NCI-H1436 (cell line): ENCODE results near the gene ROGDI.
A peak's percentile ranks its signal among the peaks of the same experiment; 100 is the strongest.
"Not testable (repeated sequence)": the region's sequence is repeated elsewhere in the genome, so short reads cannot be mapped to it uniquely, and the experiment has no call there.

Experiments
- DNase-seq: peaks from one replicate; lab custom pipeline; 2025; lab: John Stamatoyannopoulos, UW

ROGDI gene

GRCh38 chr16:4790871-4791270, 11.6 kb downstream of the ROGDI start:
- DNase-seq: no peak

GRCh38 chr16:4790261-4790660, 12.2 kb downstream of the ROGDI start:
- no peak for DNase-seq

- no peak for DNase-seq
These were observed 13.5 kb downstream of the ROGDI start for GRCh38 chr16:4788910-4789309.

DNA sequence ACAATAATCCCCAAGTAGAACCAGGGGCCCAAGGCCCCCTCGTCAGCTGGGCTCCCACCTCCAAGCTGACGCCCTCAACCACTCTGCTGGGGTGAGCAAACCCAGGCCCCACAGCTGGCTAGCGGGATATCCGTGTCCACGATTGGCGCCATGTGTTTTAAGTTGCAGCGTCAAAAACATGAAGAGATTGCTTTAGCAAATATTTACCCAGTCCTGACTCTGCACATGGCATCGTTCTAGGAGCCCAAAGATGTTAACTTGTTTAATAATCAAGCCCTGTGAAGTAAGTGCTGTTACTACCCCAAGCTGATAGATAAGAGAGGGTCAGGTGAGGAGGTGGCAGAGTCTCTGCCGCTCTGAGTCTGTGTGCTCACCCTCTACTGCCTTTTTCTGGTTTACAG, 13.9 kb downstream of the ROGDI start:
- no peak for DNase-seq

DNA sequence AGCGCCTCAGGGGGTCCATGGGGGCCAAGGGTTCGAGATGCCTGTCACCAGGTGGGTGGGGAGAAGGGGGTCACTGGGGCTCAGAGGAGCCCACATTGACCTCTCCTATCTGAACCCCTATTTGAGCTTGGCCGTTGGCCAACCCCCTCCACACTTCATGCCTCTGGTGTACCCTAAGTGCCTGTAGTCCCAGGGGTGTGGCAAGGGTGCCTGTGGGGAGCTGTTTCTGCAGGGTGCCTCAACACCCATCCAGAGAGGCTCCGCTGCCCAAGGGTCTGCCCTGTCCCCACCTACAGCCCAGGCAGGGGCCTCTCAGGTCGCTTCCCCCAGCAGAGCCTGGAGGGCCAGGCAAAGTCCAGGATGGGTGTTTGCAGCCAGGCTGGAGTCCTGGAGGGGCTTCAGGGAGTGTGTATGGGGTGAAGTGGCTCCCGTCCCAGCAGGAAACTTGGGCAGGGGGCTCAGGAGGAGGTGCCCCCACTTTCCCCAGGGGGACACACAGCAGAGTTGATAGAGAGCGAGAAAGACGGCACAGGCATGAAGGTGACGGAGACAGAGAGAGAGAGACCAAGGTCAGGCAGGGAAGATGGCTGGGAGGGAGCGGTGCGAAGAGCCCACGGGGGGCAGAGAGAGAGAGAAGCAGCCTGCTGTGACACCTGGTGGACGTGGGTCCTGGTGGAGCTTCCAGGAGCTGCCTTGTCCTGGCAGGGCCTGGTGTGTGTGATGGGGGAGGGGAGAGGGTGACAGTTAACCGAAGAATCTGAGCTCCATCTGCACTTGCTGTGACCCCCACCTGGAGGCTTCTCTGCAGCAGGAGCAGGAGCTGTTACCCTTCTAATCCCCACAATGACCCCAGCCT, 14.6 kb downstream of the ROGDI start, which contains the start of gene SEPTIN12:
SEPTIN12 (minus strand) TSS at position 719 of the 856 bp plus-strand sequence; CDS start at position 19, 700 bp downstream.
- no peak for DNase-seq

DNA sequence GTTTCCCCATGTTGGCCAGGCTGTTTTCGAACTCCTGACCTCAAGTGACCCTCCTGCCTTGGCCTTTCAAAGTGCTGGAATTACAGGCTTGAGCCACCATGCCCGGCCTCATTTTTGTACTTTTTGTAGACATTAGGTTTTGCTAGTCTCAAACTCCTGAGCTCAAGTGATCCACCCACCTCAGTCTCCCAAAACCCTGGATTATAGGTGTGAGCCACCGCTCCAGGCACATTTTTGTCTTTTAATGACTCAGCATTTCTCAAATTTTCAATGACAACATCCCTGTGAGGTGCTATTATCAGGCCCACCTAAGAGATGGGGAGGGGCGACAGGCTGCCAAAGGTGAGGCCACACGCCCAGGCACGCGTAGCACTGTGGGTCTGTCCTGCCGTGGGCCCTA, 15.4 kb downstream of the ROGDI start:
- no peak for DNase-seq

GRCh38 chr16:4785758-4786433, 16.5 kb downstream of the ROGDI start:
- no peak for DNase-seq

DNA sequence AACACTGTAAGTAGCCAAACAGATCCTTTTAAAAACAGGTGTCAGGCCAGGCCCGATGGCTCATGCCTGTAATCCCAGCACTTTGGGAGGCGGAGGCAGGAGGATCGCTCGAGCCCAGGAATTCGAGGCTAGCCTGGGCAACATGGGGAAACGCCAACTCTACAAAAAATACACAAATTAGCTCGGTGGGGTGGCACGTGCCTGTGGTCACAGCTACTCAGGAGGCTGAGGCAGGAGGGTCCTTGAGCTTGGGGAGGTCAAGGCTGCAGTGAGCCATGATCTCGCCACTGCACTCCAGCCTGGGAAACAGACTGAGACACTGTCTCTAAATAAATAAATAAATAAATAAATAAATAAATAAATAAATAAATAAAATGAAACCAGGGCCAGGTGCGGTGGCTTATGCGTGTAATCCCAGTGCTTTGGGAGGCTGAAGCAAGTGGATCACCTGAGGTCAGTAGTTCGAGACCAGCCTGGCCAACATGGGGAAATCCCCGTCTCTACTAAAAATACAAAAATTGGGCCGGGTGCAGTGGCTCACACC, 17.9 kb downstream of the ROGDI start:
- DNase-seq: not testable (repeated sequence)

- no peak for DNase-seq
These were observed 18.5 kb downstream of the ROGDI start for GRCh38 chr16:4783951-4784336.

DNA sequence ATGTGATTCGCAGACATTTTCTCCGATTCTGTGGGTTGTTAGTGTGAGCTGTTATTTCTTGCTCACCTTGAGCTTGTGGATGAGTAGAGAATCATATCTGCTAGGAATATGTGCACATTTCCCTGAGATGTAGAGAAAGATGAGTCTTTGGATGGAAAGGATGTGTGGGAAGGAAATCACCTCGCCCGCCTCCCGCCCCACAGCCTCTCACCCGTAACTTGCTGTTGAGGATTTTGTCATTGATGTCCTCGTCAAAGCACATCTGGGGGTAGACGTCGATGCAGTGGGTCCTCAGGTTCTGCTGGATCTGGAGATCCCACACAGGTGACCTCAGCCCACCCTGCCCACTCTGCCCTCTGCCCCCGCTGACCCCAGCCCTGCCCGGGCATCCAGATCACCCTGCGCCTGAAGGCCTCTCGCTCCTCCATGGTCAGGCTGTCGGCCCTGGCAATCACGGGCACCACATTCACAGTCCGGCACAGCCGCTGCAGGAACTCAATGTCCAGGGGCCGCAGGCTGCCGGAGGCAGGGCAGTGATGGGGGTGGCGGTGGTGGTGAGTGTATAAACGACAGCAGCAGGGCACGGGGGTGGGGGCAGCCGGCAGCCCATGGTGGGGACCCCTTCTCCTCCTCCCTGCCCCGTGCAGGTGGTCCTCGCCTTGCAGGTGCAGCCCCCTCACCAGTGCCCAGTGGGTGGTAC, 19.0 kb downstream of the ROGDI start:
- no peak for DNase-seq

GRCh38 chr16:4780235-4780634, 22.2 kb downstream of the ROGDI start:
- DNase-seq: no peak

DNA sequence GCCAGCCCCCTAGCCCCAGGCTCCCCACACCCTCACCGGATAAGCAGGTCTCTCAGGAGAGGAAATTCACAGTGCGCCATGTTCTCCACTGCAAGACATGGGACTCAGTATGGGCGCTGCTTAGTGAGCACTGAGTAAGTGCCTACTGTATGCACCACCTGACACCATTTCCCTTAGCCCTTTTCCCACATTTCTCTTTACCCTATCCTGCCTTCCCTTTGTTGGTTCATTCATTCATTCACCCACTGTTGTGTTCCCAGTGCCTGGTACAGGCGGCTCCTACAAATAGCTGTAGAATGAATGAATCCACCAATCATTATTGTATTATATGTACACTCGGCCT, 24.4 kb downstream of the ROGDI start:
- DNase-seq: no peak

- no peak for DNase-seq
These were observed 24.9 kb downstream of the ROGDI start for GRCh38 chr16:4777339-4778049.

GRCh38 chr16:4776141-4776705, 26.2 kb downstream of the ROGDI start:
- DNase-seq: no peak

GRCh38 chr16:4775005-4775404, 27.4 kb downstream of the ROGDI start:
- no peak for DNase-seq

- no peak for DNase-seq
These were observed 30.1 kb downstream of the ROGDI start for GRCh38 chr16:4772351-4772750.

- DNase-seq: no peak
These were observed 30.8 kb downstream of the ROGDI start for GRCh38 chr16:4771646-4772045.

- DNase-seq: no peak
These were observed 33.2 kb downstream of the ROGDI start for GRCh38 chr16:4769306-4769638.

DNA sequence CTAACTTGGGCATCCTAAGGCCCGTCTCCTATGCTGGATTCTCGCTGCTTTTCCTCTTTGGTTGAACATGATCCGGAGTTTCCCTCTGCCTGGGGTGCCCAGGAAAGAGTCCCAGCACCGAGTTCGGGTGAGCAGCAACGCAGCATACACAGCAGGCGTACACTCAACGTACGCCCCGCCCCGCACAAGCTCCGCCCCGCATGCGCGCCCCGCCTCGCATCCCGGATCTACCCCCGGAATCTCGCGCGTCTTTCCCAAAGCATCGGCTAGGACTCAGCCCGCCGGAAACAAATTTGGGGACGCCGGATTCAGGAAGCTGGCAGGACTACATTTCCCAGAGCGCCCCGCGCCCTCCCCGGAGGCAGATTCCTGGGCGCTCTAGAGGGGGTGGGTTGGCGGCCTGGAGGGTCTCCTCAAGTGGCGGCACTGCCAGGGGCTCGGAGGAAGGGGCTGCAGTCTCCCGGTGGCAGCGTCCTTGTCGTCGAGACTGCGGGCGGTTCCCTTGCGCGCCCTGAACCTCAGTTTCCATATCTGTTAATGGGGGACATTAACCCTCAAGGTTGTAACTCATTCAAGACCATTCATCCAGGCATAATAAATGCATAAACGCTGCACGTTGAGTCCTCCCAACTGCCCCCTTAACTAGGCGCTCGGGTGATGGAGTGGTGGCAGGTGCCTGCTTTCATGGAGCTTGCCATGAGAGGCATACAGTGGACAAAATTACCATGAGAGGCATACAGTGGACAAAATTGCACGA, 33.7 kb downstream of the ROGDI start:
- DNase-seq: peak; percentile 96

GRCh38 chr16:4767872-4768548, 34.4 kb downstream of the ROGDI start:
- no peak for DNase-seq
